Karpas-422 (cell line): ENCODE measurements around the gene KCNK17. TPM values are rescaled to one million over a fixed set of nuclear protein-coding genes. Genes with fewer than 3 reads are reported as not detected.

Source experiments
- DNase-seq: peaks from one replicate; pipeline ENCODE4 v3.0.0-alpha.2; 2015
- H2AFZ ChIP-seq: fragments of 200-600 bp; sonication (generic); 2 replicates; pipeline ENCODE4 v1.6.1; 2014; ENCODE audit warnings: antibody characterized with exemption, low read length, mixed read lengths
- H3K27ac ChIP-seq: fragments of 200-600 bp; sonication (generic); 2 replicates; pipeline ENCODE4 v1.5.1; 2014; ENCODE audit warnings: mild to moderate bottlenecking, low read length, moderate library complexity
- H3K27me3 ChIP-seq: fragments of 200-600 bp; sonication (generic); 2 replicates; pipeline ENCODE4 v1.6.1; 2014; ENCODE audit warnings: low read length, mixed read lengths
- H3K36me3 ChIP-seq: fragments of 200-600 bp; sonication (generic); 2 replicates; pipeline ENCODE4 v1.6.1; 2014; ENCODE audit warnings: low read length, mixed read lengths; ENCODE audit not compliant: insufficient read depth
- H3K4me1 ChIP-seq: fragments of 200-600 bp; sonication (generic); 2 replicates; pipeline ENCODE4 v1.6.1; 2014; ENCODE audit warnings: mild to moderate bottlenecking, low read length, mixed read lengths
- H3K4me2 ChIP-seq: fragments of 200-600 bp; sonication (generic); 2 replicates; pipeline ENCODE4 v1.6.1; 2014; ENCODE audit warnings: low read length, low read depth, mild to moderate bottlenecking; ENCODE audit not compliant: poor library complexity, severe bottlenecking
- H3K4me3 ChIP-seq: fragments of 200-600 bp; sonication (generic); 2 replicates; pipeline ENCODE4 v1.5.1; 2014; ENCODE audit warnings: mild to moderate bottlenecking, antibody characterized with exemption, low read length, mixed read lengths
- H3K79me2 ChIP-seq: fragments of 200-600 bp; sonication (generic); 2 replicates; pipeline ENCODE4 v1.6.1; 2014; ENCODE audit warnings: mild to moderate bottlenecking, low read length, mixed read lengths
- H3K9ac ChIP-seq: fragments of 200-600 bp; sonication (generic); 2 replicates; pipeline ENCODE4 v1.6.0; 2014; ENCODE audit warnings: low read length
- H3K9me2 ChIP-seq: fragments of 200-600 bp; sonication (generic), shearing (Covaris generic); replicated peaks from 2 replicates; pipeline ENCODE4 v1.6.0; 2014; ENCODE audit warnings: mild to moderate bottlenecking, low read length, moderate library complexity; ENCODE audit not compliant: insufficient read depth
- H3K9me3 ChIP-seq: fragments of 300-700, 200-600 bp; sonication (generic); 2 replicates; pipeline ENCODE4 v1.6.1; 2014; ENCODE audit warnings: low read length, mixed read lengths
- H4K20me1 ChIP-seq: fragments of 200-600 bp; sonication (generic); 2 replicates; pipeline ENCODE4 v1.6.1; 2014; ENCODE audit warnings: mild to moderate bottlenecking, antibody characterized with exemption, low read length, low read depth; ENCODE audit not compliant: insufficient read depth
- total RNA-seq: library from RNA; depleted of rRNA; stranded (reverse); fragments of >200 nt; shearing (Covaris generic); gene quantifications from 2 replicates; pipeline ENCODE4 v1.2.3, GENCODE V29; 2014; ENCODE audit warnings: low replicate concordance

KCNK17 gene
- total RNA-seq, 1 experiment from 2014 or later, result not detected

DNA sequence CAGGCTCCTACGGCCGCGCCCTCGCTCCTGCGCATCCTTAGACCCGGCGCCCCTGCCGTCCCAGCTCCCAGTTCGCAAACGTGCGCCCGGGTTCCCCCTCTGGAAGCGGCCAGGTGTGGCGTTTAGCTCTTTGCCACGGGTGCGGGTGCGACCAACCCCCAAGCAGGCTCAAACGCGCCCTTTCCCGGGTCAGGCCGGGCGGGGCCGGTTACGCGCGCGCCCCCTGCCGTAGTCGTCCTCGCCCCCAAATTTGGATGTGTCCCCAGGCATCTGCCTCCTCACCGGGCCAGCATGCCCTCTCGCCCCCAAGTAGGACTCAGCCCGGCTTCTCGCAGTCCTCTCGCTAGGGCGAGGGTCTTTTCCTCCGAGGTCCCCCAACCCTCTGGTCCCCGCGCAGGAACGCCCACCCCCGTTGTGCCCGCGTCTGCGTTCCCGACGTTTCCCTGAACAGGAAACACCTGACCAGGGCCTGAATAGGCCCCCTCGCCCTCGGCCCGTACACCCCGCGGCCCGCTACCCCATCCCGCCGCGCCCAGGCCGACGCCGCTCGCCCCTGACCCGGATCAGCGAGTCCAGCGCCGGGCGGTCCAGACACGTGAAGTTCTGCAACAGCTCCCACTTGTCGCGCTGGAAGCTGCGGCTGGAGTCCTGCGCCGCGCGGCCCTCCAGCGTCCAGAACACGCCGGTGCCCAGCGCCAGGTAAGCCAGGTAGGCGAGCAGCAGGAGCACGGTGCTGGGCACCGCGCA lies 520 bp downstream of the KCNK17 start:
- Histone ChIP-seq H3K4me2 (no peak overlapping the region), H2AFZ (no peak overlapping the region), H4K20me1 (no peaks in the 10 kb centered on the region), H3K9me2 (no peaks in the 10 kb centered on the region), H3K79me2 (no peaks in the 10 kb centered on the region), H3K4me1 (no peaks in the 10 kb centered on the region), H3K9ac (no peak overlapping the region), H3K36me3 (no peaks in the 10 kb centered on the region), H3K4me3 (no peak overlapping the region), H3K27me3 (no peaks in the 10 kb centered on the region), H3K27ac (no peak overlapping the region), H3K9me3 (no peaks in the 10 kb centered on the region)
- no peak for DNase-seq

DNA sequence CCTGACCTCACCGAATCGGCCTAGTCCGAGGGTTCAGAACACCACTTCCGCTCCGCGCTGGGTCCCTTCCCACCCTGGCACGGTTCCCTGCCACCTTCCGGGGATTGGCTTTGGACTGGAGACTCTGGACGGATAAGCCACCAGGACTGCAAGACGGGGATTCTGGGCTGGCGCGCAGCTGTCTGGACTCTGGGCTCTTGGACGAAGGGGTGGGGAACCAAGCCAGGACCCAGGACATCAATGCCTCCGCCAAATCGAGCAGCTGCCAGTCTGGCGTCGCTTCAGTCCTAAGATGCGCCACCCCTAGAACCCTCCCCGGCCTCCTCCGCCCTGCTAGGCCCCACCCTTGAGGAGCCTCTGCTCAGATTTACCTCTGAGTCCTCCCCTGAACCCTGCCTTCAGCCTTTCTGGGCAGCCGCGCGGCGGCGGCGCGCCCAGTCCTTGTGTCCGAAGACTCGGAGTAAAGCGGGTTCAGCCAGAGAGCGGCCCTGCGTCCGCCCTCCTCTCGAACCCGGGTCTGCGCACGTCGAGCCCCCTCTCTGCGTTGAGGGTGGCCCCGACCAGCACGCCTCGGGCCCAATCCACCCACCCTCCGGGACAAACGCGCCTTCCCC lies 1.2 kb downstream of the KCNK17 start:
- Histone ChIP-seq H3K9ac (no peak overlapping the region), H3K9me2 (no peaks in the 10 kb centered on the region), H3K9me3 (no peaks in the 10 kb centered on the region), H2AFZ (no peak overlapping the region), H3K4me3 (no peak overlapping the region), H3K36me3 (no peaks in the 10 kb centered on the region), H3K79me2 (no peaks in the 10 kb centered on the region), H3K4me1 (no peaks in the 10 kb centered on the region), H4K20me1 (no peaks in the 10 kb centered on the region), H3K27ac (no peak overlapping the region), H3K4me2 (no peak overlapping the region), H3K27me3 (no peaks in the 10 kb centered on the region)
- no peak for DNase-seq

DNA sequence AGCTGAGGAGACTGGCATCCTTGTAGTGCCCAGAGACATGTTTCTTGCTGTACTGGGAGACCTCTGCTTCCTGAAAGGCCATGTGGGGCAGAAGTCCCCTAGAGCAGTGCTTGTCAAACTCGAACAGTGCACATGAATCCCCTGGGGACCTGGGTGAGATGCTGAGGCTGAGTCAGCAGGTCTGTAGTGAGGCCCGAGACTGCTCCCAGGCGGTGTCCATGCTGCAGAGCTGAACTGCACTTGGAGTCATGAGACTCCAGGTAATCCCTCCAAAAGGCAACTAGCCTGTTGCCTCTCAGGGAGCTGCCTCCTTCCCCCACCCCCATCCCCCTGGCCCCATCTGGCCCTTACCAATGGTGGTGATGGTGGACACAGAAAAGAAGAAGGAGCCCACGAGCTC lies 3.7 kb downstream of the KCNK17 start:
- Histone ChIP-seq H3K4me2 (no peak overlapping the region), H2AFZ (no peak overlapping the region), H4K20me1 (no peaks in the 10 kb centered on the region), H3K9me3 (no peaks in the 10 kb centered on the region), H3K27ac (no peak overlapping the region), H3K27me3 (no peaks in the 10 kb centered on the region), H3K36me3 (no peaks in the 10 kb centered on the region), H3K4me1 (no peaks in the 10 kb centered on the region), H3K9ac (no peak overlapping the region), H3K79me2 (no peaks in the 10 kb centered on the region), H3K9me2 (no peaks in the 10 kb centered on the region), H3K4me3 (no peak overlapping the region)
- no peak for DNase-seq

DNA sequence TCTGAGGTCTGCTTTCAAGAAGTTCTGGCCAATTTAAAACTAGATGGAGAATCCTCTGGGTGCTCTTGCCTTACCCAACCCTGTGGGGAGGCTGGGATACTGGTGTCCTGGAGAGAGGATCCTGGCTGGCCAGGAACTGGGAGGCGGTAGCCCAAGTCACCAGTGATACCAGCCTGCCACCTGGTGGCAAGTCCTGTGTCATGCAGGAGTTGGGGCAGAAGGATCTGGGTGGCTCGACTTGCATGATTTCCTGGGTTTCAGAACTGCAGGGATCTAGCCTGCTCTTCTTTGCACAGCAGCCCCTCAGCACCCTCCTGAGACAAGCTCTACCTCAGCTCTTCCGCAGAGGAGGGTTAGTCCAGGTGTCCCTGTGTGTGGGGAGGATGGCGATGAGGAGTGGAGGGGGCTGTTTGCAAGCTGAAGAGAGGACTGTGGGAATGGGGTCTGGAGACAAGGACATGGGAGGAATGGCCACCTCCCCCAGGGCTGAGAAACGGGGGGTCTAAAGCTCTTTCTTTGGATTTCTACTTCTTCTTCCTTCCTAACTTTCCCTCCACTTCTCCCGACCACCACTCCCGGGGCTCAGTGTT lies 4.2 kb downstream of the KCNK17 start:
- no peak overlapping the region for H2AFZ ChIP-seq
- no peaks in the 10 kb centered on the region for H3K9me3 ChIP-seq
- no peaks in the 10 kb centered on the region for H3K36me3 ChIP-seq
- no peaks in the 10 kb centered on the region for H3K9me2 ChIP-seq
- H3K4me2 ChIP-seq, result no peak overlapping the region
- H4K20me1 ChIP-seq, result no peaks in the 10 kb centered on the region
- H3K9ac ChIP-seq, result no peak overlapping the region
- H3K27ac ChIP-seq, result no peak overlapping the region
- H3K4me1 ChIP-seq, result no peaks in the 10 kb centered on the region
- no peak overlapping the region for H3K4me3 ChIP-seq
- peak; percentile 80 for DNase-seq
- no peaks in the 10 kb centered on the region for H3K27me3 ChIP-seq
- H3K79me2 ChIP-seq, result no peaks in the 10 kb centered on the region

DNA sequence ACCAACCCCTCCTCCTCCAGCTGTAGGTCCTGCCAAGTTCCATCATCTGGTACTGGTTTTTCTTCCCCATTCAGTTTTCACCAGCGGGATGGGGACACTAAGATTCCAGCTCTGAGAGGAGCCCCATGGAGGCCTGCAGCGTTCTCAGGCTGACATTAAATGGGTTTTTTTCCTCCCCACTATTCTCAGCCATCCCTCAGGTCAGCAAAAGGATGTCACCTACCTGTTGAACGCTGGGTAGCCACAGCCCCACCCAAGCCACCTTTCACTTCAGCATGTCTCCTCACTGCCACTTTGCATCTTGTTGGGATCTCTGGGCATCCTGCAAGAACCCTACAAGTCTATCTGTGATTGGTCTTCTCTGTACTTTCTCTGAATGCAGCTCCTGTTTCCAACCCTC lies 6.8 kb downstream of the KCNK17 start:
- H3K79me2 ChIP-seq, result no peaks in the 10 kb centered on the region
- H4K20me1 ChIP-seq, result no peaks in the 10 kb centered on the region
- no peak overlapping the region for H3K4me2 ChIP-seq
- H3K27ac ChIP-seq, result no peak overlapping the region
- H3K27me3 ChIP-seq, result no peaks in the 10 kb centered on the region
- no peak overlapping the region for H3K4me3 ChIP-seq
- H3K4me1 ChIP-seq, result no peaks in the 10 kb centered on the region
- no peaks in the 10 kb centered on the region for H3K9me3 ChIP-seq
- no peak overlapping the region for H2AFZ ChIP-seq
- no peaks in the 10 kb centered on the region for H3K9me2 ChIP-seq
- no peak for DNase-seq
- no peaks in the 10 kb centered on the region for H3K36me3 ChIP-seq
- no peak overlapping the region for H3K9ac ChIP-seq

DNA sequence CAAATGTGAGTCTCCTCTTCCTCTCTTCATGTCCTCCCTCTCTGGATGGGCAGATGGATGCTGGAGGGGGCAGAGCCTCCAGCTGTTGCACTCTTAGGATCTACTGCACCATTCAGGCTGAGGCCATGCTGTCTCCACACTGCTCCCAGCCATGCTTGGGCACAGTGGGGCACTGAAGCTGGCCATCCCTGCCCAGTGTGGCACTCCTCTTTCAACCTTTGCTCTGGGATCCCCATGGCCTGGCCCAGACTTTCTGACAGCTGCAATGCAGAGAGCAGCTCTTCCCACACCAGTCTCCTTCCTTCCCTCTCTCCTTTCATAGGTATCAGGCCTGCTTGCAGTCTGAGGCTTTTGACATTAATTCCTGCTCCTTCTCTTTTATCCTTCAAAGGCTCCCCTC lies 9.3 kb downstream of the KCNK17 start:
- no peak for DNase-seq
- no peaks in the 10 kb centered on the region for H4K20me1 ChIP-seq

DNA sequence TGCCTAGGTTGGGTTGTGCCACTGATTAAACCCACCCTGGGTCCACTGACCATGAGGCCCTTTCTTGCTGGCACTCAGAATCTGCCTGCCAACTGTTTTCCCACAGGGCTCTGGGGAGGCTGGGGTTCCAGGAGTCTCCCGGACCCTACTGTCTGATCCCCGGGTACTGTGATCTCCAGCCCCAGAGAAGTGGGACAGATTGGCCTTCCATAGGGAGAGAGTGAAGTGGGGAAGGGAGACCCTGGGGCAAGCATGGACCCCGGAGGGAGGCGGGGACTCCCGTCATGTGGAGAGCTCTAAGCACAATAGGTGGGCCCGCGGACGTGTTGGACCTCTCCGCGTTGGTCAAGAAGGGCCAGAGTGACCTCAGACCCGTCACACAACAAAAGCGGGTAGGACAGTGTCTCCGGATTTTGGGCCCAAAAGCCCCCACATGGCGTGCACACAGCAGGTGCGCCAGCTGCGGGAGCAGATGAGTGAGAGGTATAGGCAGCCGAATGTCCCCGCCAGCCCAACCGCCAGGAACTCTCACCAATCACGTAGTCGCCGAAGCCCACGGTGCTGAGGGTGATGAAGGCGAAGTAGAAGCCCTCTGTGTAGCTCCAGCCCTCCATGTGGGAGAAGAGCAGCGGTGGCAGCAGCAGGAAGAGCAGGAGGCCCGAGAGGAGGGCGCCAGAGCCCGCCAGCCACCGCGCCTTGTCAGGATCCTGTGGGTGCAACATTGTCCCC lies 10.6 kb downstream of the KCNK17 start:
- no peak for DNase-seq

More for the DNA sequence above, 9.3 kb downstream of the KCNK17 start:
- Histone ChIP-seq H3K9ac (no peak overlapping the region), H3K27ac (no peak overlapping the region), H3K4me2 (no peak overlapping the region), H3K4me1 (no peaks in the 10 kb centered on the region), H3K79me2 (no peaks in the 10 kb centered on the region), H3K36me3 (no peaks in the 10 kb centered on the region), H3K9me2 (no peaks in the 10 kb centered on the region), H2AFZ (no peak overlapping the region), H3K4me3 (no peak overlapping the region), H3K9me3 (no peaks in the 10 kb centered on the region), H3K27me3 (no peaks in the 10 kb centered on the region)

More for the DNA sequence above, 10.6 kb downstream of the KCNK17 start:
- H3K4me2 ChIP-seq, result no peak overlapping the region
- no peak overlapping the region for H3K4me3 ChIP-seq
- no peaks in the 10 kb centered on the region for H4K20me1 ChIP-seq
- no peaks in the 10 kb centered on the region for H3K79me2 ChIP-seq
- no peaks in the 10 kb centered on the region for H3K9me2 ChIP-seq
- no peaks in the 10 kb centered on the region for H3K27me3 ChIP-seq
- H3K36me3 ChIP-seq, result no peaks in the 10 kb centered on the region
- H3K9ac ChIP-seq, result no peak overlapping the region
- no peaks in the 10 kb centered on the region for H3K4me1 ChIP-seq
- H3K27ac ChIP-seq, result no peak overlapping the region
- no peak overlapping the region for H2AFZ ChIP-seq
- H3K9me3 ChIP-seq, result no peaks in the 10 kb centered on the region
